Cardiac muscle cell (in vitro differentiated cells and primary cell): Measurements from ENCODE around the gene TMEM18. TPM values are rescaled to one million over a fixed set of nuclear protein-coding genes. Genes with fewer than 3 reads are reported as not detected.
"Not testable (repeated sequence)": the region's sequence is repeated elsewhere in the genome, so short reads cannot be mapped to it uniquely, and the experiment has no call there.

Experiments used
- DNase-seq, 2 donors: peaks; one replicate each; pipeline versions ENCODE4 v3.0.0 to v3.0.0-alpha.2; 2010 to 2017; ENCODE audit warnings: low read depth in 1 of 2, low spot score in 1 of 2
- H3K27ac ChIP-seq: fragments of 200-600 bp; sonication (generic); 2 replicates; pipeline ENCODE4 v1.5.1; 2016
- H3K27me3 ChIP-seq: fragments of 200-600 bp; sonication (generic); 2 replicates; pipeline ENCODE4 v1.6.0; 2016; ENCODE audit warnings: control low read depth
- H3K36me3 ChIP-seq: fragments of 200-600 bp; sonication (generic); 2 replicates; pipeline ENCODE4 v1.5.1; 2016; ENCODE audit warnings: control low read depth
- H3K4me1 ChIP-seq: fragments of 200-600 bp; sonication (generic); 2 replicates; pipeline ENCODE4 v1.8.1; 2017; ENCODE audit warnings: low read depth, mild to moderate bottlenecking, mixed run types
- H3K4me3 ChIP-seq: fragments of 200-600 bp; sonication (generic); 2 replicates; pipeline ENCODE4 v1.5.1; 2016; ENCODE audit warnings: mild to moderate bottlenecking
- H3K9me3 ChIP-seq: fragments of 200-600 bp; sonication (generic); 2 replicates; pipeline ENCODE4 v1.5.1; 2017; ENCODE audit warnings: low read depth, mild to moderate bottlenecking, control low read depth
- polyA plus RNA-seq: library from polyadenylated mRNA; unstranded; fragments of >200 nt; fragmentation: Nextera tagmentation; extraction: Ambion mirVana; gene quantifications from 2 replicates; pipeline ENCODE4 v1.2.1, GENCODE V29; 2016
- total RNA-seq: library from RNA; depleted of rRNA; stranded (reverse); fragments of >200 nt; gene quantifications from 2 replicates; pipeline ENCODE4 v1.2.3, GENCODE V29; 2016
- TF ChIP-seq, protein P1 (sequence below): IDR thresholded peaks from 2 replicates; pipeline ENCODE4 v1.5.1; 2012; ENCODE audit warnings: low read depth, mild to moderate bottlenecking, low read length

The TMEM18 gene
- total and polyA plus RNA-seq, 2 experiments from 2014 or later = 38.3 to 42.1 TPM

DNA sequence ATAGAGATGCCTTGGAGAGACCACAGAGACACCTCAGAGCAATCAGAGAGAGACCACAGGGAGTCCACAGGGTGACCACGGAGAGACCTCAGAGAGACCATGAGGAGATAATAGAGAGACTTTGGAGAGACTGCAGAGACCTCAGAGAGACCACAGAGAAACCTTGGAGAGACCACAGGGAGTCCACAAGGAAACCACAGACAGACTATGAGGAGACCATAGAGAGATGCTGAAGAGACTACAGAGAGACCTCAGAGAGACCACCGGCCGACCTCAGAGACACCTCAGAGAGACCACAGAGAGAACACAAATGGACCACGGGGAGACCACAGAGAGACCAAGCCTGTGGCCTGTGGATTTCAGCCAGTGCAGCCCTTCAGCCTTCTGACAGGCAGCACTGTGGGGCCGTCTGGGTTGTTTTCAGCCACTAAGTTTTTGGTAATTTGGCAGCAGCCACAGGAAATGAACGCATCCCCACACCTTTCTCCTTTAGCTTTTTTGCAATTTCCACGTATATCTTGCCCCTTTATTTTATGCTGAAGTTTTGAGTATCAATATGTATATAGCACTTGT, 11.4 kb upstream of the TMEM18 start:
- H3K36me3 ChIP-seq = no peaks in the 10 kb centered on the region
- H3K27me3 ChIP-seq = no peaks in the 10 kb centered on the region
- no peak overlapping the region for H3K4me3 ChIP-seq
- DNase-seq = no peak
- H3K27ac ChIP-seq = no peak overlapping the region
- H3K4me1 ChIP-seq = no peaks in the 10 kb centered on the region
- TF ChIP-seq, protein P1, sequence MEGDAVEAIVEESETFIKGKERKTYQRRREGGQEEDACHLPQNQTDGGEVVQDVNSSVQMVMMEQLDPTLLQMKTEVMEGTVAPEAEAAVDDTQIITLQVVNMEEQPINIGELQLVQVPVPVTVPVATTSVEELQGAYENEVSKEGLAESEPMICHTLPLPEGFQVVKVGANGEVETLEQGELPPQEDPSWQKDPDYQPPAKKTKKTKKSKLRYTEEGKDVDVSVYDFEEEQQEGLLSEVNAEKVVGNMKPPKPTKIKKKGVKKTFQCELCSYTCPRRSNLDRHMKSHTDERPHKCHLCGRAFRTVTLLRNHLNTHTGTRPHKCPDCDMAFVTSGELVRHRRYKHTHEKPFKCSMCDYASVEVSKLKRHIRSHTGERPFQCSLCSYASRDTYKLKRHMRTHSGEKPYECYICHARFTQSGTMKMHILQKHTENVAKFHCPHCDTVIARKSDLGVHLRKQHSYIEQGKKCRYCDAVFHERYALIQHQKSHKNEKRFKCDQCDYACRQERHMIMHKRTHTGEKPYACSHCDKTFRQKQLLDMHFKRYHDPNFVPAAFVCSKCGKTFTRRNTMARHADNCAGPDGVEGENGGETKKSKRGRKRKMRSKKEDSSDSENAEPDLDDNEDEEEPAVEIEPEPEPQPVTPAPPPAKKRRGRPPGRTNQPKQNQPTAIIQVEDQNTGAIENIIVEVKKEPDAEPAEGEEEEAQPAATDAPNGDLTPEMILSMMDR = no peak
- no peaks in the 10 kb centered on the region for H3K9me3 ChIP-seq

GRCh38 chr2:685421-685820, 8.2 kb upstream of the TMEM18 start:
- TF ChIP-seq, protein P1 = no peak
- H3K9me3 ChIP-seq = no peaks in the 10 kb centered on the region
- H3K4me3 ChIP-seq = no peak overlapping the region
- no peaks in the 10 kb centered on the region for H3K4me1 ChIP-seq
- no peak overlapping the region for H3K27ac ChIP-seq
- H3K27me3 ChIP-seq = no peaks in the 10 kb centered on the region
- DNase-seq = no peak
- no peaks in the 10 kb centered on the region for H3K36me3 ChIP-seq

DNA sequence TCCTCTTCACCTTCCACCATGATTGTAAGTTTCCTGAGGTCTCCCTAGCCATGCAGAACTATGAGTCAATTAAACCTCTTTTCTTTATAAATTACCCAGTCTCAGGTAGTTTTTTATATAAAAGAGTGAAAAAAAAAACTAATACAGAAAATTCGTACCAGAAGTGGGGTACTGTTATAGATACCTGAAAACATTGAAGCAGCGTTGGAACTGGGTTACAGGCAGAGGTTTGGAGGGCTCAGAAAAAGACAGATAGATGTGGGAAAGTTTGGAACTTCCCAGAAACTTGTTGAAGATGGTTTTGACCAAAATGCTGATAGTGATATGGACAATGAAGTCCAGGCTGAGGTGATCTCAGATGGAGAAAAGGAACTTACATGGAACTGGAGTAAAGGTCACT, 7.7 kb upstream of the TMEM18 start:
- not testable (repeated sequence) for DNase-seq

GRCh38 chr2:682226-682625, 5.0 kb upstream of the TMEM18 start:
- Histone ChIP-seq H3K4me1 (peaks cover 3% of the 10 kb centered on the region), H3K27ac (no peak overlapping the region), H3K9me3 (no peaks in the 10 kb centered on the region), H3K36me3 (no peaks in the 10 kb centered on the region), H3K27me3 (no peaks in the 10 kb centered on the region), H3K4me3 (no peak overlapping the region)
- TF ChIP-seq, protein P1 = no peak
- DNase-seq = no peak

More for the DNA sequence above, 7.7 kb upstream of the TMEM18 start:
- not testable (repeated sequence) for H3K4me1 ChIP-seq, H3K9me3 ChIP-seq, H3K4me3 ChIP-seq, H3K27me3 ChIP-seq, H3K36me3 ChIP-seq, H3K27ac ChIP-seq

DNA sequence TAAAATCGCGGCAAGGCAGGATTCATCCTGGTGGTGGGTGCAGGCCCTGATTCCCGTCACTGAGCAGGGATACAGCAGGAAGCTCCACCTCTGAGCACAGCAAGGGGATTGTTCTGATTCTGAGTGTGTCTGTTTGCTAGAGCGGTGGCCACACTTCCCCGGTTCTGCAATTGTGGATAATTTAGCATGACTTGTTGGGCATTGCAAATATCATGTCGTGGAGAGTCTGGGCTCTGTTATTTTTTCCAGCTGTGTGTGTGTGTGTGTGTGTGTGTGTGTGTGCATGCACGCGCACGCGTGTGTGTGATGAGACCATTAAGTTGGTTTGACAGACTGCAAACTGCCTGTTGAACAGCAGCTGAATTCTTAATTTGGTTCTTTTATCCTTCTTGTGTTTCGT, 4.1 kb upstream of the TMEM18 start:
- H3K9me3 ChIP-seq = no peaks in the 10 kb centered on the region
- H3K27me3 ChIP-seq = no peaks in the 10 kb centered on the region
- TF ChIP-seq, protein P1 = no peak
- no peak overlapping the region for H3K4me3 ChIP-seq
- no peak for DNase-seq
- H3K36me3 ChIP-seq = no peaks in the 10 kb centered on the region
- H3K27ac ChIP-seq = no peak overlapping the region
- H3K4me1 ChIP-seq = peaks cover 3% of the 10 kb centered on the region

DNA sequence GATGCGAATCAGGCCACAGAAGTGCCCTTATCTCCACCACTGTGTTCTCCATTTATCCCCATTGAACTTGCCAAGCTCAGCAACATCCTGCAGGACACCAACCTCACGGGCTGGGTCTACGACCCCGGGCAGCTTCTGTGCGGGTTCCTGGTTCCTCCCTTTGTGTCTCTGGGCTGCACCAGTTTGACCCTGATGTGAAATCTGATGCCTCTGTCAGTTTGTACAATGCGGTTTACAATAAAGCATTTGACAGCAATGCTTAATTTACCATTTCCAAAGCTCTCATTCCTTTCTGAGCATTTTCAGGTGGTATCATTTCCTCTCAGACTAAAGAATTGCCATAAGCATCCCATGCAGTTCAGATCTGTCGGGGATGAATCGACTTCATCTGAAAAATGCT, 3.3 kb upstream of the TMEM18 start:
- Histone ChIP-seq H3K4me3 (no peak overlapping the region), H3K4me1 (peaks cover 3% of the 10 kb centered on the region), H3K27me3 (no peaks in the 10 kb centered on the region), H3K9me3 (no peaks in the 10 kb centered on the region), H3K27ac (no peak overlapping the region), H3K36me3 (no peaks in the 10 kb centered on the region)
- TF ChIP-seq, protein P1 = no peak
- no peak for DNase-seq
